ENCODE measurements around the gene PDSS2.
"Not testable (repeated sequence)": the region's sequence is repeated elsewhere in the genome, so short reads cannot be mapped to it uniquely, and the experiment has no call there.

PDSS2 gene

GRCh38 chr6:107473660-107474059 lies 14.3 kb upstream of the PDSS2 start:
- no peak for DNase-seq (ENCODE audit: low read depth)

- no peak for DNase-seq (ENCODE audit: low read depth)
Observed at GRCh38 chr6:107470364-107470763, 11.0 kb upstream of the PDSS2 start.

GRCh38 chr6:107466062-107466461 lies 6.7 kb upstream of the PDSS2 start:
- no peak for DNase-seq (ENCODE audit: low read depth)

GRCh38 chr6:107460083-107460631 lies 793 bp upstream of the PDSS2 start:
- no peak for DNase-seq (ENCODE audit: low read depth)

GRCh38 chr6:107458672-107459282 lies 587 bp downstream of the PDSS2 start:
- DNase-seq (ENCODE audit: low read depth), result peak; percentile 1

GRCh38 chr6:107448776-107449175 lies 10.6 kb downstream of the PDSS2 start:
- DNase-seq (ENCODE audit: low read depth), result no peak

GRCh38 chr6:107447663-107448216 lies 11.6 kb downstream of the PDSS2 start:
- no peak for DNase-seq (ENCODE audit: low read depth)

- DNase-seq (ENCODE audit: low read depth), result no peak
Observed at GRCh38 chr6:107444277-107444676, 15.1 kb downstream of the PDSS2 start.

- no peak for DNase-seq (ENCODE audit: low read depth)
Observed at GRCh38 chr6:107443608-107444267, 15.6 kb downstream of the PDSS2 start.

GRCh38 chr6:107442938-107443607 lies 16.3 kb downstream of the PDSS2 start:
- DNase-seq (ENCODE audit: low read depth), result no peak

GRCh38 chr6:107441682-107442081 lies 17.7 kb downstream of the PDSS2 start:
- DNase-seq (ENCODE audit: low read depth), result no peak

GRCh38 chr6:107440936-107441335 lies 18.4 kb downstream of the PDSS2 start:
- no peak for DNase-seq (ENCODE audit: low read depth)

GRCh38 chr6:107439406-107439805 lies 20.0 kb downstream of the PDSS2 start:
- DNase-seq (ENCODE audit: low read depth), result no peak

GRCh38 chr6:107437691-107438090 lies 21.7 kb downstream of the PDSS2 start:
- DNase-seq (ENCODE audit: low read depth), result no peak

GRCh38 chr6:107436881-107437280 lies 22.5 kb downstream of the PDSS2 start:
- DNase-seq (ENCODE audit: low read depth), result no peak

GRCh38 chr6:107435798-107436197 lies 23.6 kb downstream of the PDSS2 start:
- DNase-seq (ENCODE audit: low read depth), result no peak

GRCh38 chr6:107434812-107435211 lies 24.6 kb downstream of the PDSS2 start:
- no peak for DNase-seq (ENCODE audit: low read depth)

GRCh38 chr6:107425951-107426350 lies 33.4 kb downstream of the PDSS2 start:
- not testable (repeated sequence) for DNase-seq (ENCODE audit: low read depth)

GRCh38 chr6:107423474-107423990 lies 35.8 kb downstream of the PDSS2 start:
- DNase-seq (ENCODE audit: low read depth), result no peak

GRCh38 chr6:107421696-107422256 lies 37.6 kb downstream of the PDSS2 start:
- no peak for DNase-seq (ENCODE audit: low read depth)

GRCh38 chr6:107419733-107420132 lies 39.6 kb downstream of the PDSS2 start:
- DNase-seq (ENCODE audit: low read depth), result no peak

- no peak for DNase-seq (ENCODE audit: low read depth)
Observed at GRCh38 chr6:107418118-107418517, 41.2 kb downstream of the PDSS2 start.

Measured in HS-27A (cell line).